SK-N-SH (cell line): Measurements from ENCODE around the gene PDE4D. TPM values are rescaled to one million over a fixed set of nuclear protein-coding genes. Genes with fewer than 3 reads are reported as not detected.

Experiments
- CTCF ChIA-PET: fragments of 300-600, 350-600 bp; formaldehyde crosslinking; extraction: SDS; loops from one replicate; lab custom pipeline; 2021; lab: Yijun Ruan, JAX
- POLR2A ChIA-PET: fragments of 350-600 bp; sonication (Branson Sonifier 250); formaldehyde crosslinking; extraction: SDS; loops from one replicate; lab custom pipeline; 2020; ENCODE audit warnings: antibody characterized with exemption, inconsistent platforms; lab: Yijun Ruan, JAX
- DNase-seq: peaks from one replicate; pipeline ENCODE4 v3.0.0; 2012
- H2AFZ ChIP-seq: fragments of 200-600 bp; sonication (generic); 2 replicates; pipeline ENCODE4 v1.8.1; 2016; ENCODE audit warnings: antibody characterized with exemption, mild to moderate bottlenecking, low read depth
- H3F3A ChIP-seq: fragments of 200-600 bp; sonication (generic); replicated peaks from 2 replicates; pipeline ENCODE3; 2016; ENCODE audit warnings: antibody characterized with exemption, mild to moderate bottlenecking; ENCODE audit not compliant: insufficient read depth
- H3K27ac ChIP-seq, 2 experiments: fragments of 200-500 bp in 1 of 2; fragments of 200-600 bp in 1 of 2; sonication (Bioruptor generic) in 1 of 2; sonication (generic), shearing (Covaris generic) in 1 of 2; 2 replicates each; pipeline versions ENCODE4 v1.5.1 to v1.6.1; 2014 to 2016; ENCODE audit warnings: low read depth in 2 of 2, inconsistent platforms in 1 of 2, low read length in 1 of 2, mild to moderate bottlenecking in 1 of 2, mixed read lengths in 1 of 2
- H3K27me3 ChIP-seq: fragments of 200-600 bp; sonication (generic), shearing (Covaris generic); 2 replicates; pipeline ENCODE4 v1.6.1; 2016; ENCODE audit warnings: mixed run types; ENCODE audit not compliant: insufficient read depth
- H3K36me3 ChIP-seq, 2 experiments: fragments of 200-500 bp in 1 of 2; fragments of 200-600 bp in 1 of 2; sonication (Bioruptor generic) in 1 of 2; sonication (generic) in 1 of 2; replicated peaks in 1 of 2; 2 replicates each; pipeline versions ENCODE3 to v1.5.1; 2014 to 2016; ENCODE audit warnings: low read length in 1 of 2, mild to moderate bottlenecking in 1 of 2; ENCODE audit not compliant: insufficient read depth in 2 of 2, control insufficient read depth in 1 of 2
- H3K4me1 ChIP-seq, 2 experiments: fragments of 200-500 bp in 1 of 2; fragments of 200-600 bp in 1 of 2; sonication (Bioruptor generic) in 1 of 2; sonication (generic), shearing (Covaris generic) in 1 of 2; 2 replicates each; pipeline versions ENCODE4 v1.5.1 to v1.6.1; 2014 to 2016; ENCODE audit warnings: low read depth in 1 of 2, low read length in 1 of 2, mixed run types in 1 of 2; ENCODE audit not compliant: insufficient read depth in 2 of 2, control insufficient read depth in 1 of 2
- H3K4me2 ChIP-seq: fragments of 200-600 bp; sonication (generic), shearing (Covaris generic); 2 replicates; pipeline ENCODE4 v1.6.1; 2017; ENCODE audit warnings: mixed run types
- H3K4me3 ChIP-seq, 2 experiments: fragments of 200-500 bp in 1 of 2; fragments of 200-600 bp in 1 of 2; sonication (Bioruptor generic) in 1 of 2; sonication (generic), shearing (Covaris generic) in 1 of 2; 2 replicates each; pipeline versions ENCODE4 v1.5.1 to v1.8.1; 2014 to 2016; ENCODE audit warnings: low read depth in 2 of 2, inconsistent platforms in 1 of 2, low read length in 1 of 2, mild to moderate bottlenecking in 1 of 2, mixed read lengths in 1 of 2, moderate library complexity in 1 of 2
- H3K79me2 ChIP-seq: fragments of 200-600 bp; sonication (generic); 2 replicates; pipeline ENCODE4 v1.8.1; 2017; ENCODE audit warnings: mild to moderate bottlenecking; ENCODE audit not compliant: insufficient read depth
- H3K9ac ChIP-seq: fragments of 200-600 bp; sonication (generic); 2 replicates; pipeline ENCODE4 v1.6.1; 2017; ENCODE audit warnings: mixed run types
- H3K9me2 ChIP-seq: fragments of 200-600 bp; sonication (generic); 2 replicates; pipeline ENCODE4 v1.6.1; 2017; ENCODE audit warnings: mixed run types
- H3K9me3 ChIP-seq: fragments of 200-600 bp; sonication (generic); 2 replicates; pipeline ENCODE4 v1.6.1; 2017; ENCODE audit warnings: mixed run types, mild to moderate bottlenecking, moderate library complexity
- H4K20me1 ChIP-seq: fragments of 200-600 bp; sonication (generic); 2 replicates; pipeline ENCODE4 v1.6.1; 2017; ENCODE audit warnings: mild to moderate bottlenecking, mixed run types; ENCODE audit not compliant: insufficient read depth
- CHD2 ChIP-seq: fragments of 150-350 bp; IDR thresholded peaks from 2 replicates; pipeline ENCODE4 v1.6.1; 2018; ENCODE audit warnings: low read length; ENCODE audit not compliant: partially characterized antibody
- CTCF ChIP-seq: fragments of 200-600 bp; sonication (generic); IDR thresholded peaks from 2 replicates; pipeline ENCODE4 v1.6.1; 2017; ENCODE audit warnings: antibody characterized with exemption, mild to moderate bottlenecking, moderate library complexity
- EP300 ChIP-seq, 2 experiments: IDR thresholded peaks; 2 replicates each; pipeline versions ENCODE4 v1.4.0 to v1.6.1; 2012; ENCODE audit warnings: borderline replicate concordance in 1 of 2, low read depth in 1 of 2, low read length in 1 of 2
- EZH2phosphoT487 ChIP-seq: fragments of 200-600 bp; sonication (generic); IDR thresholded peaks from 2 replicates; pipeline ENCODE4 v1.6.1; 2017; ENCODE audit warnings: low read depth, mixed run types, mild to moderate bottlenecking, antibody characterized with exemption, moderate library complexity, borderline replicate concordance
- FOXM1 ChIP-seq: IDR thresholded peaks from 2 replicates; pipeline ENCODE4 v1.4.0; 2012; ENCODE audit warnings: low read depth, mild to moderate bottlenecking
- GATA2 ChIP-seq: sonication (generic); formaldehyde crosslinking; IDR thresholded peaks from 2 replicates; pipeline ENCODE4 v1.5.0; 2020; ENCODE audit warnings: mild to moderate bottlenecking, missing genetic modification reagents
- IRF3 ChIP-seq: fragments of 150-350 bp; IDR thresholded peaks from 2 replicates; pipeline ENCODE4 v1.6.1; 2016; ENCODE audit warnings: mild to moderate bottlenecking, low read depth, low read length
- JUND ChIP-seq: IDR thresholded peaks from 2 replicates; pipeline ENCODE4 v1.4.0; 2012
- MEF2A ChIP-seq: IDR thresholded peaks from 2 replicates; pipeline ENCODE4 v1.4.0; 2012; ENCODE audit warnings: low read depth, borderline replicate concordance
- NFIC ChIP-seq: IDR thresholded peaks from 2 replicates; pipeline ENCODE4 v1.4.0; 2012; ENCODE audit warnings: borderline replicate concordance
- NRF1 ChIP-seq: IDR thresholded peaks from 2 replicates; pipeline ENCODE4 v1.6.1; 2012; ENCODE audit warnings: low read depth, mild to moderate bottlenecking, low read length
- PBX3 ChIP-seq: IDR thresholded peaks from 2 replicates; pipeline ENCODE4; 2012
- RAD21 ChIP-seq: IDR thresholded peaks from 2 replicates; pipeline ENCODE4 v1.6.1; 2012; ENCODE audit warnings: mild to moderate bottlenecking, low read length
- RFX5 ChIP-seq: IDR thresholded peaks from 2 replicates; pipeline ENCODE4 v1.6.1; 2012; ENCODE audit warnings: mild to moderate bottlenecking, improper control_type of control experiment, low read length
- RXRA ChIP-seq: IDR thresholded peaks from 2 replicates; pipeline ENCODE4 v1.4.0; 2012; ENCODE audit warnings: low read depth, mild to moderate bottlenecking, borderline replicate concordance
- SIN3A ChIP-seq: IDR thresholded peaks from 2 replicates; pipeline ENCODE4 v1.6.1; 2012; ENCODE audit warnings: low read depth, mild to moderate bottlenecking, low read length, moderate library complexity, borderline replicate concordance
- SMC3 ChIP-seq: IDR thresholded peaks from 2 replicates; pipeline ENCODE4 v1.6.1; 2012; ENCODE audit warnings: low read depth, low read length, improper control_type of control experiment
- TAF1 ChIP-seq: IDR thresholded peaks from 2 replicates; pipeline ENCODE4 v1.6.1; 2012; ENCODE audit warnings: low read depth, mild to moderate bottlenecking, low read length, moderate library complexity, borderline replicate concordance
- TCF12 ChIP-seq: IDR thresholded peaks from 2 replicates; pipeline ENCODE4 v1.4.0; 2012
- WGBS: methylation state at CpG from one replicate; pipeline ENCODE4 v1.1.6; 2017; ENCODE audit warnings: low lambda C conversion rate; 5-methylcytosine and 5-hydroxymethylcytosine counted together
- polyA plus RNA-seq, 3 experiments: library from polyadenylated mRNA; depleted of rRNA; stranded (reverse); fragments of >200 nt; gene quantifications; 2 replicates each; pipeline ENCODE4 v1.2.3, GENCODE V29; 2012

PDE4D gene
- polyA plus RNA-seq, 1 of the 3 experiments (the other 2 are of a cell fraction), result 2.4 TPM

DNA sequence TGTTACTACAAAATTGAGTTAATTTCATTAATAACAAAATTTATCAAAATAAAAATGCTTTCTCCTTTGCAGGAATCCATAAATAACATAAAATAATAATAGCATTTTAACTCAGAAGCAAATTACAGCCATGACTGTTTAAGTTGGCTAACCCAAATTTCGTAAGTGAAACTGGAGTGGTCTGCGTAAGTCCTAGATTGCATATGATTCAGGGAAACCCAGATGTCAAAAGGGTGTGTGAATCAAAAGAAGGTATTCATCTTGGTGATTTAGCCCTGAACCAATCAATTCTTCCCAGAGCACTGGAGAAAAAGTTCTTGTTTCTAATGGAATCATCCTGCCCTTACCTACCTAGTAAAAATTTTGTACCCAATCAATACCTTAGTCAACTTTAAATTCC, 763.1 kb downstream of the PDE4D start:
- TF ChIP-seq EZH2phosphoT487, result no peak
- no peak for TF ChIP-seq SIN3A
- no peak for TF ChIP-seq NFIC
- TF ChIP-seq SMC3, result no peak
- TF ChIP-seq MEF2A, result no peak
- TF ChIP-seq TAF1, result no peak
- TF ChIP-seq CTCF, result no peak
- TF ChIP-seq GATA2, result no peak
- no peak for TF ChIP-seq TCF12
- TF ChIP-seq RAD21, result no peak
- no peak for TF ChIP-seq PBX3
- no peak for TF ChIP-seq NRF1
- no peak for TF ChIP-seq RFX5
- TF ChIP-seq EP300 (IDR thresholded peaks at IDR 0.05; ENCODE audit: borderline replicate concordance in 1 of 2, low read depth in 1 of 2, low read length in 1 of 2), result no peak
- no peak for TF ChIP-seq CHD2
- TF ChIP-seq JUND, result no peak
- TF ChIP-seq IRF3, result no peak
- no peak for TF ChIP-seq RXRA
- no peak for TF ChIP-seq FOXM1
- Histone ChIP-seq H4K20me1 (no peaks in the 10 kb centered on the region), H3K9me2 (no peaks in the 10 kb centered on the region), H3K79me2 (no peaks in the 10 kb centered on the region), H3K4me2 (no peak overlapping the region), H3K36me3 (no peaks in the 10 kb centered on the region), H3K4me1 (peaks cover 14 to 25% of the 10 kb centered on the region in 2 experiments; a peak in 3 of 4 replicates), H2AFZ (no peak overlapping the region), H3K9ac (no peak overlapping the region), H3F3A (no peaks in the 10 kb centered on the region), H3K27ac (no peak overlapping the region), H3K27me3 (no peaks in the 10 kb centered on the region), H3K4me3 (no peak overlapping the region), H3K9me3 (no peaks in the 10 kb centered on the region)
- 96% methylated on average over 2 of the region's 2 CpGs for WGBS
- DNase-seq, result no peak
- POLR2A ChIA-PET, result no interaction called here
- CTCF ChIA-PET, result interaction anchor here (4.8 kb wide), 1 partner anchor 44 kb away, joined by 31 read pairs; no protein-coding TSS in a partner anchor
